Inflammatory macrophage treated with lipopolysaccharide for 4 hours (primary cell): ENCODE measurements around the gene RPS6KA4.

Source experiments
- DNase-seq: peaks from one replicate; pipeline ENCODE4 v3.0.0-alpha.2; 2020

RPS6KA4 gene

DNA sequence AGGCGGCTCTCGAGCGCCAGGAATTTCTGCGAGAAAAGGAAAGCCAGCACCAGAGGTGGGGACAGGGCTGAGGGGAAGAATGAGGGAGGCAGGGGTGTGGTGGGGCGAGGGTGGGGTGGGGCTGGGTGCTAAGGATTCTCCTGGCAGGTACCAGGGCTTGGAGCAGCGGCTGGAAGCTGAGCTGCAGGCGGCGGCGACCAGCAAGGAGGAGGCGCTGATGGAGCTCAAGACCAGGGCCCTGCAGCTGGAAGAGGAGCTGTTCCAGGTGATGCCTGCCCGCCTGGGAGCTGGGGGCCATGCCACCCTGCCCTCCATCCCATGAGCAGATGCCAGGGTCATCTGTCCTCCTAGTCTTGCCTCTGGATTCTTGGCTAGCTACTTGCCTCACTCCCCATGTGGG is 9.6 kb upstream of the RPS6KA4 start:
- no peak for DNase-seq

DNA sequence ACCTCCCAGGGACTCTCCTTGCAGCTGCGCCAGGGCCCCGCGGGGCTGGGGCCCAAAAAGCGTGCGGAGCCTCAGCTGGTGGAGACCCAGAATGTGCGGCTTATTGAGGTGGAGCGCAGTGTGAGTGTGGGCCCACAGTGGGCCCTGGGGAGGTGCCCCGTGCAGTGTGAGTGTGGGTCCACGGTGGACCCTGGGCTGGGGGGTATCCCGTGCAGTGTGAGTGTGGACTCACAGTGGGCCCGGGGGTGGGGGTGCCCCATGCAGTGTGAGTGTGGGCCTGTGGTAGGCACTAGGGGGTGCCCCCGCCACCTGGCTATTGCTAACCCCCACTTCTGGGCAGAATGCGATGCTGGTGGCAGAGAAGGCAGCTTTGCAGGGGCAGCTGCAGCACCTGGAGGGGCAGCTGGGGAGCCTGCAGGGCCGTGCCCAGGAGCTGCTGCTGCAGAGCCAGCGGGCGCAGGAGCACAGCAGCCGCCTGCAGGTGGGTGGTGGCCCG is 7.8 kb upstream of the RPS6KA4 start:
- DNase-seq = no peak

- no peak for DNase-seq
Observed at GRCh38 chr11:64352099-64352994, 6.6 kb upstream of the RPS6KA4 start.

- DNase-seq = no peak
Observed at GRCh38 chr11:64352995-64353714, 5.8 kb upstream of the RPS6KA4 start.

DNA sequence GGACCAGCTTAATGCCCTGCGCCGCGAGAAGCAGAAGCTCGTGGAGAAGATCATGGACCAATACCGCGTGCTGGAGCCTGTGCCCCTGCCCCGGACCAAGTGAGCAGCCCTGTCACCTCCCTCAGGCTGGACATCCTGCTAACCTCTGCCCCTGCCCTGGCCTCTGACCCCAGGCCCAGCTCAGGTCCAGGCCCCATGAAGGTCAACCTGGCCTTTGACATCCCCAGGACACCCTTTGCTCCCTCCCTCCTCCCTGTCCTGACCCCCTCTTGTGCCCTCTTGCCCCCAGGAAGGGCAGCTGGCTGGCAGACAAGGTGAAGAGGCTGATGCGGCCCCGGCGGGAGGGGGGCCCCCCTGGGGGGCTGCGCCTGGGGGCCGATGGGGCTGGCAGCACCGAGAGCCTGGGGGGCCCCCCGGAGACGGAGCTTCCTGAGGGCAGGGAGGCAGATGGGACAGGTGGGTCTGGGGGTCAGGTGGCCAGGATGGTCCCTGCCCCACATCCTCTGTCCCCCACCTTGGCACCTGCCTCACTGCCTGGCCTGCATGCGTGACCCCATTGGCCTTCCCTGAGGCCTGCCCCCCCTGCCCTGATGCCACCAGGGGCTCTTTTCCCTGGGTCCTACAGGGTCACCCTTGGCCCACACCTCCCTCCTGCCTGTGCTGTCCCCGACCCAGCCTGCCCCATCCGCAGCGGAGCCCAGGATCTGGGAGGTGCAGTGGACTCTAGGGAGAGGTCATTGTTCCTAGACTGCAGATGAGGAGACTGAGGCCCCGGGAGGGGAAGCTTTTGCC is 5.1 kb upstream of the RPS6KA4 start:
- no peak for DNase-seq

- peak; percentile 71 for DNase-seq
Observed at GRCh38 chr11:64355078-64355940, 3.7 kb upstream of the RPS6KA4 start.

- peak; percentile 54 for DNase-seq
Observed at GRCh38 chr11:64356498-64357411, 2.2 kb upstream of the RPS6KA4 start.

- no peak for DNase-seq
Observed at GRCh38 chr11:64357446-64357845, 1.5 kb upstream of the RPS6KA4 start.

GRCh38 chr11:64357904-64358535 is 942 bp upstream of the RPS6KA4 start:
- DNase-seq = no peak

DNA sequence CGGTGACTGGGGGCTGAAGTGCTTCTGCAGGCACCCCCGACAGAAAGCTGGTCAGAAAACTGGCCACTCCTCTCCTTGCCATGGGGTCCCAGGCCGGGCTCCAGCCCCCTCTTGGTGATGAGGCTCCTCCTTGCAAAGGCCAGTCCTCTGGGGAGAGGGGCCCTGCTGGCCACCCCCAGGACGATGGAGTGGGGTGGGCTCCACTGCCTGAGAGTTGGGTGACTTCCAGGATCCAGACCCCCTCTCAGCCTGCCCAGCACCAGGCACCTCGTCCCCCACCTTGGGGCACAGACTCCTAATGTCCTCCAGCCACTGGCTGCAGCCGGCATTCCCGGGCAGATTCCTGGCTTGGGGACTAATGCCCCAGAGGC is 441 bp upstream of the RPS6KA4 start:
- DNase-seq = no peak

DNA sequence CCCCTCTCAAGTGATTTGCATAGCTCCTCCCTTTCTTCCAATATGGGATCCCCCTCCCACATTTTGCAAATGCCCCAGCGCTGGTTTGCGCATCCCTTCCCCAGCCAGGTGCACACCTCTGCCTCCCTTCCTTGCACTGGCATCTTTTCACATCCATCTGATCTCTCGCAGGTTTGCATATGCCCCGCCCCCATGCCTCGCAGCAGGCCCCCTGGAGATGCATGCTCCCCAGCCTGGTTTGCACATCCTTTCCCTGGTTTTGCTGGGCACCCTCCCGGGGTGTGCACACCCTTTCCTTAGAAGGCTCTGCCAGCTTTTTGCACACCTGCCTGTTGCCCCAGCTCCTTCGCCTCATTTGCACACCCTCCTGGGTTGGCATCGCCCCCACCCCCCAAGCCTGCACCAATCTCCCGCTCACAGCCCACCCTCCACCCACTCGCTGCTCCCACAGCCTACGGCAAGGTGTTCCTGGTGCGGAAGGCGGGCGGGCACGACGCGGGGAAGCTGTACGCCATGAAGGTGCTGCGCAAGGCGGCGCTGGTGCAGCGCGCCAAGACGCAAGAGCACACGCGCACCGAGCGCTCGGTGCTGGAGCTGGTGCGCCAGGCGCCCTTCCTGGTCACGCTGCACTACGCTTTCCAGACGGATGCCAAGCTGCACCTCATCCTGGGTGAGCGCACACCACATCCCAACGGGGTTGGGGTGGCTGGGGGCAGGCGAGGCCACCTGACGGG is 917 bp downstream of the RPS6KA4 start:
- DNase-seq = peak; percentile 25

- peak; percentile 43 for DNase-seq
Observed at GRCh38 chr11:64360448-64360921, 1.5 kb downstream of the RPS6KA4 start.

DNA sequence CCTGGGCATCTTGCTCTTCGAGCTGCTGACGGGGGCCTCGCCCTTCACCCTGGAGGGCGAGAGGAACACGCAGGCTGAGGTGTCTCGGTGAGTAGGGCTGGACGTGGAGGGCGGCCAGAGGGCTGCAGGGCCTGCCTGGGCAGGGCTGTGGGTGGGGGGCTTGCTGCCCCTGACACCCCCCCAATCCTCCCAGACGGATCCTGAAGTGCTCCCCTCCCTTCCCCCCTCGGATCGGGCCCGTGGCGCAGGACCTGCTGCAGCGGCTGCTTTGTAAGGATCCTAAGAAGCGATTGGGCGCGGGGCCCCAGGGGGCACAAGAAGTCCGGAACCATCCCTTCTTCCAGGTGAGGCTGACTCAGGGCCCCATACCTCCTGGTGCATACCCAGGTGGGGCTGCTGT is 2.7 kb downstream of the RPS6KA4 start:
- no peak for DNase-seq

DNA sequence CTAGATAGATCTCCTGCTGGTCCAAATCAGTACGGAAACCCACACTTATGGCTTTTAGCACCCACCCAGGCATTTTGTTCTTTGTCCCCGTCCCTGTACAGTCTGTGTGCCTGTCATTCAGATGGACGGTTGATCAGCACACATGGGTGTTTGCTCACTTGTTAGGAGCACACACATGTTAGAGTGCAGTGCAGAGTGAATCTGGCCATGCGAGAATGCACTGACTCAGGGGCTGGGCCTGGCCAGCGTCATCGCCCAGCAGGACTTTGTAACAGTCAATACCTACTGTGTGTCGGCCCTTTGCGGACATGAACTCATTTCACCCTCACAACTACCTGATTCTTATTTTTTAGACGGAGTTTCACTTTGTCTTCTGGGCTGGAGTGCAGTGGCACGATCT is 3.4 kb downstream of the RPS6KA4 start:
- no peak for DNase-seq

DNA sequence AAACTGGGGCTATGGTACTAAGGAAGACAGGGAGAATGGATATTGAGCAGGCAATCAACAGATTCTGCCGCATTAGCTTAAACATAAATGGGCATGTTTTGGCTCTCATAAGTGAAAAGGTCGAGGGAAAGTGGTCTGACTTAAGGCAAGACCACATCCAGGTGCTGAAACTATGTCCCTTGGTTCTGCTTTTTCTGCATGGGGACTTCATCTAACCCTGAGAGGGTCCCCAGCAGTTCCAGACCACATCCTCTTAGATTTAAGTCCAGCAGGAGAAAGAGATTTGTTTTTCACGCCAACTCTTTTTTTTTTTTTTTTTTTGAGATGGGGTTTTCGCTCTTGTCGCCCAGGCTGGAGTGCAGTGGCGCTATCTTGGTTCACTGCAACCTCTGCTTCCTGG is 5.5 kb downstream of the RPS6KA4 start:
- no peak for DNase-seq

GRCh38 chr11:64364911-64365310 is 5.9 kb downstream of the RPS6KA4 start:
- DNase-seq = no peak

GRCh38 chr11:64366751-64367150 is 7.8 kb downstream of the RPS6KA4 start:
- no peak for DNase-seq

DNA sequence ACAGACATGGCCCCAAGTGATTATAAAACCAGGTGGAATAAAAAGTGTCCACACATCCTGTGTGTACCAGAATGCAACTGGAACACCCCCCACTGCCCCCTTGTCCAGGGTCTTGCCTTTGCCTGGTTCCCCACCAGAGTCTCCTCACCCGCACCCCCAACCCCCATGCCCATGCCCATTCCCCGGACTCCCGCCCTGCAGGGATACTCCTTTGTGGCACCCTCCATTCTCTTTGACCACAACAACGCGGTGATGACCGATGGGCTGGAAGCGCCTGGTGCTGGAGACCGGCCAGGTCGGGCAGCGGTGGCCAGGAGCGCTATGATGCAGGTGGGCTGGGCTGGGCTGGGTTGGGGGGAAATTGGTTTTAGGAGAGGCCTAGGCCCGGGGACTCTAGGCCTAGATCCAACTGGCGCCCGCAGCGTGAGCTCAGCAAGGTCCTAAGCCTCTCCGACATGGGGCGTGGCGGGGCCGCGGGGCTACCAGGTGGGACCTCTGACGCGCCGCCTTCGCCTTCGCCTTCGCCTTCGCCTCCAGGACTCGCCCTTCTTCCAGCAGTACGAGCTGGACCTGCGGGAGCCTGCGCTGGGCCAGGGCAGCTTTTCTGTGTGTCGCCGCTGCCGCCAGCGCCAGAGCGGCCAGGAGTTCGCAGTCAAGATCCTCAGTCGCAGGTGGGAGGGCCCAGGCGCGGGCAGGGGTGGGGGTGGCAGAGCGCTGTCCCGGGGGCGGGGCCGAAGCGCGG is 9.1 kb downstream of the RPS6KA4 start:
- no peak for DNase-seq

DNA sequence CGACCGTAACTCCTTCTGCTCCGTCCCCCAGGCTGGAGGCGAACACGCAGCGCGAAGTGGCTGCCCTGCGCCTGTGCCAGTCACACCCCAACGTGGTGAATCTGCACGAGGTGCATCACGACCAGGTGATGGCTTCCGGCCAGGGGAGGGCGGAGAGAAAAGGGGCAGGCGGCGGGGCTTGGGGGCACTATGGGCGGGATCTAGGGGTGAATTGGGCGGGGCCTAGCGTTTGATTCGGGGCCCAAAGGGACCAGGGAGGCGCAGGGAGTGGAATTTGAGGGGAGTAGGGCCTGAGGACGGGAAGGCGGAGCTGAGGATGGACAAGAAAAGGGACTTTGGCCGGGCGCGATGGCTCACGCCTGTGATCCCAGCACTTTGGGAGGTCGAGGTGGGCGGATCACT is 9.7 kb downstream of the RPS6KA4 start:
- no peak for DNase-seq
